A673 (cell line): Measurements from ENCODE around the gene ACOX3. TPM values are rescaled to one million over a fixed set of nuclear protein-coding genes. Genes with fewer than 3 reads are reported as not detected.

Source experiments
- BruUV-seq: library from RNA; stranded (reverse); fragments of 400-500 nt; replicated peaks from 2 replicates; lab custom pipeline; 2021; lab: Mats Ljungman, UMichigan
- CTCF ChIA-PET: fragments of 300-600 bp; sonication (Branson Sonifier 250); formaldehyde crosslinking; loops from one replicate; lab custom pipeline; 2022; ENCODE audit warnings: antibody characterized with exemption; lab: Charles Lee
- POLR2A ChIA-PET: fragments of 300-600 bp; sonication (Branson Sonifier 250); formaldehyde crosslinking; loops from one replicate; lab custom pipeline; 2022; ENCODE audit warnings: antibody characterized with exemption; ENCODE audit not compliant: low non-redundant PET; lab: Charles Lee
- DNase-seq: peaks from one replicate; pipeline ENCODE4 v3.0.0-alpha.2; 2015; ENCODE audit warnings: low spot score
- H3K27ac ChIP-seq: fragments of 200-600 bp; sonication (generic); 2 replicates; pipeline ENCODE4 v1.5.1; 2016; ENCODE audit warnings: mixed run types, low read depth, mild to moderate bottlenecking, mixed read lengths, antibody characterized with exemption, low read length; ENCODE audit not compliant: poor library complexity, severe bottlenecking
- H3K27me3 ChIP-seq: fragments of 200-600 bp; sonication (generic); replicated peaks from 2 replicates; pipeline ENCODE4 v1.6.1; 2017; ENCODE audit warnings: mixed run types, low read depth, mild to moderate bottlenecking, mixed read lengths, antibody characterized with exemption, low read length; ENCODE audit not compliant: insufficient read depth, poor library complexity
- H3K36me3 ChIP-seq: fragments of 200-600 bp; sonication (generic); 2 replicates; pipeline ENCODE4 v1.6.1; 2016; ENCODE audit warnings: mixed run types, mild to moderate bottlenecking, mixed read lengths, antibody characterized with exemption, low read length; ENCODE audit not compliant: insufficient read depth, poor library complexity, severe bottlenecking
- H3K4me1 ChIP-seq: fragments of 200-600 bp; sonication (generic); 2 replicates; pipeline ENCODE4 v1.6.1; 2017; ENCODE audit warnings: mixed run types, mild to moderate bottlenecking, mixed read lengths, antibody characterized with exemption, low read length; ENCODE audit not compliant: insufficient read depth, poor library complexity, severe bottlenecking
- H3K4me3 ChIP-seq: fragments of 200-600 bp; sonication (generic); 2 replicates; pipeline ENCODE4 v1.5.1; 2016; ENCODE audit warnings: low read depth, mixed run types, mild to moderate bottlenecking, mixed read lengths, low read length; ENCODE audit not compliant: poor library complexity, severe bottlenecking
- H3K9me3 ChIP-seq: fragments of 200-600 bp; sonication (generic); 2 replicates; pipeline ENCODE4 v1.6.1; 2016; ENCODE audit warnings: mixed run types, low read depth, mild to moderate bottlenecking, mixed read lengths, antibody characterized with exemption, low read length; ENCODE audit not compliant: poor library complexity, severe bottlenecking
- EZH2 ChIP-seq: fragments of 200-600 bp; sonication (generic); IDR thresholded peaks from 2 replicates; pipeline ENCODE4 v1.6.1; 2017; ENCODE audit warnings: borderline replicate concordance, low read depth, mild to moderate bottlenecking, mixed read lengths, antibody characterized with exemption, low read length; ENCODE audit not compliant: poor library complexity, severe bottlenecking
- intact Hi-C: fragments of 100-400 bp; cut with micrococcal nuclease; formaldehyde crosslinking; loops from one replicate; pipeline ENCODE4 v1.10.0; 2022; ENCODE audit not compliant: unreplicated experiment
- total RNA-seq: library from RNA; stranded (reverse); gene quantifications from 2 replicates; pipeline ENCODE4 v1.2.3, GENCODE V29; 2021
- TF ChIP-seq, protein P1 (sequence below): fragments of 300-800, 200-600 bp; sonication (generic); conservative IDR thresholded peaks from 2 replicates; pipeline ENCODE4 v1.5.1; 2017; ENCODE audit warnings: low read depth, mild to moderate bottlenecking, antibody characterized with exemption, low read length, moderate library complexity, mixed read lengths

Gene ACOX3
- total RNA-seq, 1 experiment from 2014 or later, result 14.3 TPM

DNA sequence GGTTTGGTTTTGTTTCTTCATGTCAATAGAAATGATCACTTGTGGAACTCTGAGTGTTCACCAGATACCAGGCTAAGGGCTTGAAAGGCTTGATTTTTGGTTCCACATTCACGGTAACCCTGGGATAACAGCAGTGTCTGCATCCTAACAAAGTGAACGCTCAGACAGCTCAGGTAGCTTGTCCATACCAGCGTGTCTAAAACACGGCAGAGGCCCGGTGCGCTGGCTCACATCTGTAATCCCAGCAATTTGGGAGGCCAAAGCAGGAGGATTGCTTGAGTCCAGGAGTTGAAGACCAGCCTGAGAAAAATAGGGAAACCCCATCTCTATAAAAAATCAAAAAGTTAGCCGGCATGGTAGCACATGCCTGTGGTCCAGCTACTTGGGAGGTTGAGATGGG is 122.0 kb downstream of the ACOX3 start:
- intact Hi-C loops, result no loop called here
- H3K36me3 ChIP-seq, result no peaks in the 10 kb centered on the region
- H3K27me3 ChIP-seq, result no peaks in the 10 kb centered on the region
- H3K27ac ChIP-seq, result no peak overlapping the region
- H3K4me3 ChIP-seq, result no peak overlapping the region
- H3K9me3 ChIP-seq, result no peaks in the 10 kb centered on the region
- ChIA-PET CTCF (no interaction called here), POLR2A (no interaction called here)
- no peak for DNase-seq
- H3K4me1 ChIP-seq, result peaks cover 11% of the 10 kb centered on the region
- no peak for TF ChIP-seq EZH2
- TF ChIP-seq, protein P1, sequence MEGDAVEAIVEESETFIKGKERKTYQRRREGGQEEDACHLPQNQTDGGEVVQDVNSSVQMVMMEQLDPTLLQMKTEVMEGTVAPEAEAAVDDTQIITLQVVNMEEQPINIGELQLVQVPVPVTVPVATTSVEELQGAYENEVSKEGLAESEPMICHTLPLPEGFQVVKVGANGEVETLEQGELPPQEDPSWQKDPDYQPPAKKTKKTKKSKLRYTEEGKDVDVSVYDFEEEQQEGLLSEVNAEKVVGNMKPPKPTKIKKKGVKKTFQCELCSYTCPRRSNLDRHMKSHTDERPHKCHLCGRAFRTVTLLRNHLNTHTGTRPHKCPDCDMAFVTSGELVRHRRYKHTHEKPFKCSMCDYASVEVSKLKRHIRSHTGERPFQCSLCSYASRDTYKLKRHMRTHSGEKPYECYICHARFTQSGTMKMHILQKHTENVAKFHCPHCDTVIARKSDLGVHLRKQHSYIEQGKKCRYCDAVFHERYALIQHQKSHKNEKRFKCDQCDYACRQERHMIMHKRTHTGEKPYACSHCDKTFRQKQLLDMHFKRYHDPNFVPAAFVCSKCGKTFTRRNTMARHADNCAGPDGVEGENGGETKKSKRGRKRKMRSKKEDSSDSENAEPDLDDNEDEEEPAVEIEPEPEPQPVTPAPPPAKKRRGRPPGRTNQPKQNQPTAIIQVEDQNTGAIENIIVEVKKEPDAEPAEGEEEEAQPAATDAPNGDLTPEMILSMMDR, result no peak
- BruUV-seq, result no TSS peak

DNA sequence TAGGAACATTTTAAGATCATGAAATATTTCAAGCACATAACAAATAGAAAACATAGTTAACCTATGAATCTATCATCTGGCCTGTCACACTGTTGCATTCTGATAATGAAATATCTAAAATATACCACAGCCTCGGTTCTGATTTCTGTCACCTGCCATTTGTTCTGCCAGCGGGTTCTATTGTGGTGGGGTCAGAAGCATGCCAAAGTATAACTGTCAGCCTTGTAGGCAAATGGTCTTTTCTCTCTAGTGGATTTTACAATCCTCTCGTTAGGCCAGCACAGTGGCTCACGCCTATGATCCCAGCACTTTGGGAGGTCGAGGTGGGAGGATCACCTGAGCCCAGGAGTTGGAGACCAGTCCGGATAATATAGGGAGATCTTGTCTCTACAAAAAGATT is 123.0 kb downstream of the ACOX3 start:
- Histone ChIP-seq H3K4me3 (no peak overlapping the region), H3K27ac (no peak overlapping the region), H3K27me3 (no peaks in the 10 kb centered on the region), H3K36me3 (no peaks in the 10 kb centered on the region), H3K9me3 (peaks cover 2% of the 10 kb centered on the region), H3K4me1 (peaks cover 11% of the 10 kb centered on the region)
- intact Hi-C loops, result no loop called here
- BruUV-seq, result no TSS peak
- DNase-seq, result no peak
- ChIA-PET CTCF (no interaction called here), POLR2A (no interaction called here)
- TF ChIP-seq, protein P1, result no peak
- TF ChIP-seq EZH2, result no peak

DNA sequence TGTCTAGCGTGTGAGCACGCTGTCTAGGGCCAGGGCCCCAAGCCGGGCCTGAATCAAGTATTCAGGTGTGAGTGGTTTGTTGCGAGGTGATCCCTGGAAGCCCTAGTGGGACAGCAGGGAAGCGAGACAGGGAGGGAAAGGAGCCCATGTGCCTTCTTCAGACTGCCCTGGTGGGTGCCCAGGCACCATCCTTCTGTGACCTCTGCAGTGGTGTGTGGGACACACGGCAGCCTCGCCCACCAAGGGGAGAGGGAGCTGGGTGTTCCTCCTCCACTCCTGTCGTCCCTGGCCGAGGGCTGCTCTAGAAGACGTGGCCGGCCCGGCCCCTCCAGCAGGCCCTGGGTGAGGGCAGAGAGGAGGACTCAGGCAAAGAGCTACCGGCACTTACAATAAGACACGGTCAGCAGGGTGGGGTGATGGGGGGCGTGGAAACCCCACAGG is 123.6 kb downstream of the ACOX3 start:
- DNase-seq, result no peak
- no peaks in the 10 kb centered on the region for H3K36me3 ChIP-seq
- intact Hi-C loops, result no loop called here
- no TSS peak for BruUV-seq
- peaks cover 4% of the 10 kb centered on the region for H3K9me3 ChIP-seq
- no peak overlapping the region for H3K4me3 ChIP-seq
- CTCF ChIA-PET, result no interaction called here
- POLR2A ChIA-PET, result no interaction called here
- no peaks in the 10 kb centered on the region for H3K27me3 ChIP-seq
- TF ChIP-seq, protein P1, result no peak
- no peak for TF ChIP-seq EZH2
- H3K27ac ChIP-seq, result no peak overlapping the region
- H3K4me1 ChIP-seq, result peaks cover 11% of the 10 kb centered on the region

Other genes starting within 250 kb of the ACOX3 start
- 0.71 and 2.7 TPM in 2 replicates for gene SH3TC1, start 241.4 kb downstream of the ACOX3 start, total RNA-seq
- gene HTRA3, start 171.0 kb downstream of the ACOX3 start, total RNA-seq, result 0.64 and 1.4 TPM in 2 replicates
- gene TRMT44, start 54 bp upstream of the ACOX3 start, total RNA-seq, result 22.4 and 22.9 TPM in 2 replicates
- gene GPR78, start 139.7 kb upstream of the ACOX3 start, total RNA-seq, result not detected in 2 replicates
- gene CPZ, start 152.0 kb upstream of the ACOX3 start, total RNA-seq, result 0.28 and 0.34 TPM in 2 replicates